ENCODE data around the gene TEKT1.
"Not testable (repeated sequence)": the region's sequence is repeated elsewhere in the genome, so short reads cannot be mapped to it uniquely, and the experiment has no call there.

DNA sequence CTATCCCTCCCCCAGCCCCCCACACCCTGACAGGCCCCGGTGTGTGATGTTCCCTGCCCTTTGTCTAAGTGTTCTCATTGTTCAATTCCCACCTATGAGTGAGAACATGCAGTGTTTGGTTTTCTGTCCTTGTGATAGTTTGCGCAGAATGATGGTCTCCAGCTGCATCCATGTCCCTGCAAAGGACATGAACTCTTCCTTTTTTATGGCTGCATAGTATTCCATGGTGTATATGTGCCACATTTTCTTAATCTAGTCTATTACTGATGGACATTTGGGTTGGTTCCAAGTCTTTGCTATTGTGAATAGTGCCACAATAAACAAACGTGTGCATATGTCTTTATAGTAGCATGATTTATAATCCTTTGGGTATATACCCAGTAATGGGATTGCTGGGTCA lies 15.2 kb downstream of the TEKT1 start:
- TF ChIP-seq, protein P1, sequence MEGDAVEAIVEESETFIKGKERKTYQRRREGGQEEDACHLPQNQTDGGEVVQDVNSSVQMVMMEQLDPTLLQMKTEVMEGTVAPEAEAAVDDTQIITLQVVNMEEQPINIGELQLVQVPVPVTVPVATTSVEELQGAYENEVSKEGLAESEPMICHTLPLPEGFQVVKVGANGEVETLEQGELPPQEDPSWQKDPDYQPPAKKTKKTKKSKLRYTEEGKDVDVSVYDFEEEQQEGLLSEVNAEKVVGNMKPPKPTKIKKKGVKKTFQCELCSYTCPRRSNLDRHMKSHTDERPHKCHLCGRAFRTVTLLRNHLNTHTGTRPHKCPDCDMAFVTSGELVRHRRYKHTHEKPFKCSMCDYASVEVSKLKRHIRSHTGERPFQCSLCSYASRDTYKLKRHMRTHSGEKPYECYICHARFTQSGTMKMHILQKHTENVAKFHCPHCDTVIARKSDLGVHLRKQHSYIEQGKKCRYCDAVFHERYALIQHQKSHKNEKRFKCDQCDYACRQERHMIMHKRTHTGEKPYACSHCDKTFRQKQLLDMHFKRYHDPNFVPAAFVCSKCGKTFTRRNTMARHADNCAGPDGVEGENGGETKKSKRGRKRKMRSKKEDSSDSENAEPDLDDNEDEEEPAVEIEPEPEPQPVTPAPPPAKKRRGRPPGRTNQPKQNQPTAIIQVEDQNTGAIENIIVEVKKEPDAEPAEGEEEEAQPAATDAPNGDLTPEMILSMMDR (IDR thresholded peaks at IDR 0.05), result not testable (repeated sequence)
- not testable (repeated sequence) for TF ChIP-seq POLR2A (IDR thresholded peaks at IDR 0.05)

Measured in uterus (tissue), 2 donors.